ENCODE results near the gene RANBP1.

RANBP1 gene

GRCh38 chr22:20138868-20139267, 23.0 kb downstream of the RANBP1 start:
- no peak for DNase-seq (ENCODE audit: low read depth)
- TF ChIP-seq, protein P1, sequence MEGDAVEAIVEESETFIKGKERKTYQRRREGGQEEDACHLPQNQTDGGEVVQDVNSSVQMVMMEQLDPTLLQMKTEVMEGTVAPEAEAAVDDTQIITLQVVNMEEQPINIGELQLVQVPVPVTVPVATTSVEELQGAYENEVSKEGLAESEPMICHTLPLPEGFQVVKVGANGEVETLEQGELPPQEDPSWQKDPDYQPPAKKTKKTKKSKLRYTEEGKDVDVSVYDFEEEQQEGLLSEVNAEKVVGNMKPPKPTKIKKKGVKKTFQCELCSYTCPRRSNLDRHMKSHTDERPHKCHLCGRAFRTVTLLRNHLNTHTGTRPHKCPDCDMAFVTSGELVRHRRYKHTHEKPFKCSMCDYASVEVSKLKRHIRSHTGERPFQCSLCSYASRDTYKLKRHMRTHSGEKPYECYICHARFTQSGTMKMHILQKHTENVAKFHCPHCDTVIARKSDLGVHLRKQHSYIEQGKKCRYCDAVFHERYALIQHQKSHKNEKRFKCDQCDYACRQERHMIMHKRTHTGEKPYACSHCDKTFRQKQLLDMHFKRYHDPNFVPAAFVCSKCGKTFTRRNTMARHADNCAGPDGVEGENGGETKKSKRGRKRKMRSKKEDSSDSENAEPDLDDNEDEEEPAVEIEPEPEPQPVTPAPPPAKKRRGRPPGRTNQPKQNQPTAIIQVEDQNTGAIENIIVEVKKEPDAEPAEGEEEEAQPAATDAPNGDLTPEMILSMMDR (IDR thresholded peaks at IDR 0.05; ENCODE audit: control insufficient read depth, extremely low read depth, insufficient read depth) = no peak
- no peak overlapping the region for H3K4me3 ChIP-seq (ENCODE audit: low read depth, low read length)

- DNase-seq (ENCODE audit: low read depth) = no peak
- TF ChIP-seq, protein P1 (IDR thresholded peaks at IDR 0.05; ENCODE audit: control insufficient read depth, extremely low read depth, insufficient read depth) = no peak
- no peak overlapping the region for H3K4me3 ChIP-seq (ENCODE audit: low read depth, low read length)
Observed at GRCh38 chr22:20139391-20140106, 23.6 kb downstream of the RANBP1 start.

GRCh38 chr22:20140107-20140445, 24.2 kb downstream of the RANBP1 start:
- DNase-seq (ENCODE audit: low read depth) = no peak
- TF ChIP-seq, protein P1 (IDR thresholded peaks at IDR 0.05; ENCODE audit: control insufficient read depth, extremely low read depth, insufficient read depth) = no peak
- H3K4me3 ChIP-seq (ENCODE audit: low read depth, low read length) = no peak overlapping the region

- no peak for DNase-seq (ENCODE audit: low read depth)
- TF ChIP-seq, protein P1 (IDR thresholded peaks at IDR 0.05; ENCODE audit: control insufficient read depth, extremely low read depth, insufficient read depth) = no peak
- H3K4me3 ChIP-seq (ENCODE audit: low read depth, low read length) = no peak overlapping the region
Observed at GRCh38 chr22:20140521-20140964, 24.6 kb downstream of the RANBP1 start.

- TF ChIP-seq, protein P1 (IDR thresholded peaks at IDR 0.05; ENCODE audit: control insufficient read depth, extremely low read depth, insufficient read depth) = no peak
- DNase-seq (ENCODE audit: low read depth) = no peak
- H3K4me3 ChIP-seq (ENCODE audit: low read depth, low read length) = no peak overlapping the region
Observed at GRCh38 chr22:20141186-20142077, 25.5 kb downstream of the RANBP1 start.

DNA sequence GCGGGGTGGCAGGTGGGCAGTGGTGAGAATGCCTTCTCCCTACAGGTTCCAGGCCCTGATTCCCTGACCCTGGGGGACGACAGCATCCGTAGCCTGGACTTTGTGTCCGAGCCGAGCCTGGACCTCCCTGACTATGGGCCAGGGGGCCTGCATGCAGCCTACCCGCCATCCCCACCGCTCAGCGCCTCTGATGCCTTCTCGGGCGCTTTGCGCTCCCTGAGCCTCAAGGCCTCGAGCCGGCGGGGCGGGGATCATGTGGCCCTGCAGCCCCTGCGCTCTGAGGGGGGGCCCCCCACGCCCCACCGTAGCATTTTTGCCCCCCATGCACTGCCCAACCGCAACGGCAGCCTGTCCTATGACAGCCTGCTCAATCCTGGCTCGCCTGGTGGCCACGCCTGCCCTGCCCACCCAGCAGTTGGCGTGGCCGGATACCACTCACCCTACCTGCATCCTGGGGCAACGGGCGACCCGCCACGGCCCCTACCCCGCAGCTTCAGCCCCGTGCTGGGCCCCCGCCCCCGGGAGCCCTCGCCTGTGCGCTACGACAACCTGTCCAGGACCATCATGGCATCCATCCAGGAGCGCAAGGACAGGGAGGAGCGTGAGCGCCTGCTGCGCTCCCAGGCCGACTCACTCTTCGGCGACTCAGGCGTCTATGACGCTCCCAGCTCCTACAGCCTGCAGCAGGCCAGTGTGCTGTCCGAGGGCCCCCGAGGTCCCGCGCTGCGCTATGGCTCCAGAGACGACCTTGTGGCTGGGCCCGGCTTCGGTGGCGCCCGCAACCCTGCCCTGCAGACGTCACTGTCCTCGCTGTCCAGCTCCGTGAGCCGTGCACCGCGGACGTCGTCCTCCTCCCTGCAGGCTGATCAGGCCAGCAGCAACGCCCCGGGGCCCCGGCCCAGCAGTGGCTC, 27.1 kb downstream of the RANBP1 start:
- TF ChIP-seq, protein P1 (IDR thresholded peaks at IDR 0.05; ENCODE audit: control insufficient read depth, extremely low read depth, insufficient read depth) = no peak
- H3K4me3 ChIP-seq (ENCODE audit: low read depth, low read length) = no peak overlapping the region
- no peak for DNase-seq (ENCODE audit: low read depth)
